Skeletal muscle satellite cell (primary cell): Measurements from ENCODE around the gene ANKRD60.
A peak's percentile ranks its signal among the peaks of the same experiment; 100 is the strongest.

Experiments used
- H3K27me3 ChIP-seq: 2 replicates; pipeline ENCODE4 v1.7.0; 2013; ENCODE audit warnings: low read length; ENCODE audit not compliant: control insufficient read depth, insufficient read depth
- H3K36me3 ChIP-seq: 2 replicates; pipeline ENCODE4 v1.7.0; 2013; ENCODE audit warnings: mild to moderate bottlenecking, control low read depth, low read length; ENCODE audit not compliant: insufficient read depth
- H3K4me1 ChIP-seq: 2 replicates; pipeline ENCODE4 v1.7.0; 2013; ENCODE audit warnings: low read length; ENCODE audit not compliant: control insufficient read depth, insufficient read depth
- H3K4me2 ChIP-seq: 2 replicates; pipeline ENCODE4 v1.7.0; 2013; ENCODE audit warnings: mild to moderate bottlenecking, low read length
- H3K4me3 ChIP-seq: 2 replicates; pipeline ENCODE4 v1.7.0; 2013; ENCODE audit warnings: low read length
- H3K9ac ChIP-seq: 2 replicates; pipeline ENCODE4 v1.7.0; 2013; ENCODE audit warnings: mild to moderate bottlenecking, low read depth, low read length, moderate library complexity
- H3K9me3 ChIP-seq: replicated peaks from 2 replicates; pipeline ENCODE4 v1.7.0; 2013; ENCODE audit warnings: mild to moderate bottlenecking, control low read depth, low read length

Gene ANKRD60

DNA sequence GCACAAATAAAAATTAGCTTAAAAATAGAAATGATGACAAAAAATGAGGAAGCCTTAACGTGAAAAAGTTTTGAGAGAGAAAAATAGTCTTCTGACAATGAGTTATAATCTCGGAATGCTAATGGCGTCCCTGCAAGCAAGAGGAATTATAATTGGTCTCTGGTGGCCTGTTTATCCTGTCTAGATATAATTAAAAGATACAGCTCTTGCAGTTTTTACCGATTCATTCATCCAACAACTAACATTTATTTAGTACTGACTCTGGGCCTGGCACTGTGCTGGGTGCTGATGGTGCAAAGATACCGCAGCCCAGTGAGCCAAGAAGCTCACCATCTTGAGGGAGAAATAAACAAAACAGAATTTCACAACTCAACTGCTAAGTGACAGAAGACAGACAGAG lies 31.6 kb upstream of the ANKRD60 start:
- Histone ChIP-seq H3K4me1 (no peaks in the 10 kb centered on the region), H3K36me3 (peaks cover 21% of the 10 kb centered on the region), H3K4me2 (no peak overlapping the region), H3K9me3 (no peaks in the 10 kb centered on the region), H3K27me3 (no peaks in the 10 kb centered on the region), H3K9ac (no peak overlapping the region), H3K4me3 (no peak overlapping the region)

DNA sequence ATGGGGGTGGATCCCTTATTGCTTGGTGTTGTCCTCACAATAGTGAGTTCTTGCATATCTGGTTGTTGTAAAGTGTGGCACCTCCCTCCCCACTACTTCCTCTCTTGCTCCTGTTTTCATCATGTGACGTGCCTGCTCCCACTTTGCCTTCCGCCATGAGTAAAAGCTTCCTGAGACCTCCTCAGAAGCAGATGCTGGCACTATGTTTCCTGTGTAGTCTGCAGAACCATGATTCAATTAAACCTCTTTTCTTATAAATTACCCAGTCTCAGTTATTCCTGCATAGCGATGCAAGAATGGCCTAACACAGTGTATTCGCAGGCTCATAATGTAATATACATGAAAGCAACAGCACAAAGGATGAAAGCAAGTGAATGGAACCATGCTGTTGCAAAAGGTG lies 28.4 kb upstream of the ANKRD60 start:
- Histone ChIP-seq H3K27me3 (no peaks in the 10 kb centered on the region), H3K9me3 (no peaks in the 10 kb centered on the region), H3K36me3 (peaks cover 6% of the 10 kb centered on the region), H3K9ac (no peak overlapping the region), H3K4me2 (no peak overlapping the region), H3K4me3 (no peak overlapping the region), H3K4me1 (peaks cover 10% of the 10 kb centered on the region)

DNA sequence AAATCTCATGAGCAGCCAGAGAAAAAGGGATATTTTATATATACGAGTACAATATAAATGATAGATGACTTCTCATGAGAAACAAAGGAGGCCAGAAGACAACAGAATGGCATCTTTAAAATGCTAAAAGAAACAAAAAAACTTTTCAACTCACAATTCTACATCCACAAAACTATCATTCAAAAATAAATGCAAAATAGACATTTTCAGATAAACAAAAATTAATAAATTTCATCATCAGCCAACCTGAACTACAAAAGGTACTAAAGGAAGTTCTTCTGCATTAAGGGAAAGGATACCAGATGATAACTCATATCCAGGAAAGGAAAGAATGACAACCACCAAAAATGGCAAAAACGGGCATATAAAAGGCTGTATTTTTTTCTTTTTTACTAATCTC lies 27.9 kb upstream of the ANKRD60 start:
- Histone ChIP-seq H3K4me1 (peaks cover 13% of the 10 kb centered on the region), H3K9me3 (no peaks in the 10 kb centered on the region), H3K36me3 (peaks cover 6% of the 10 kb centered on the region)

DNA sequence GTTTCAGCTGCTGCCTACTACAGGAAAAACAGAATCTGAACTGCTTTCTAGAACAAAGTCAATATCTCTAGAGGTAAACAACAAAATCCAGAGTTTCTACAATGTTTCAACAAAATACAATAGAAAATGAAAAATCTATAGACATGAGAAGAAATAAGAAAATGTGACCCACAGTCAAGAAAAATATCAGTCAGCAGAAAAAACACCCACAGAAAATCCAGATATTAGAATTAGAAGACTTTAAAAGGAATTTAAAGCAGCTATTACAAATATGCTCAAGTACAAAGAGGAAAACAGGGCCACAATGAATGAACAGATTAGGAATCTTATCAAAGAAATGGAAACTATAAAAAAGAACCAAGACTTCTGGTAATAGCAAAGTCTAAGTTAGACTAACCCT lies 26.4 kb upstream of the ANKRD60 start:
- H3K4me3 ChIP-seq: no peak overlapping the region

More for the DNA sequence above, 27.9 kb upstream of the ANKRD60 start:
- H3K4me2 ChIP-seq: no peak overlapping the region
- H3K27me3 ChIP-seq: no peaks in the 10 kb centered on the region
- H3K9ac ChIP-seq: no peak overlapping the region
- H3K4me3 ChIP-seq: no peak overlapping the region

DNA sequence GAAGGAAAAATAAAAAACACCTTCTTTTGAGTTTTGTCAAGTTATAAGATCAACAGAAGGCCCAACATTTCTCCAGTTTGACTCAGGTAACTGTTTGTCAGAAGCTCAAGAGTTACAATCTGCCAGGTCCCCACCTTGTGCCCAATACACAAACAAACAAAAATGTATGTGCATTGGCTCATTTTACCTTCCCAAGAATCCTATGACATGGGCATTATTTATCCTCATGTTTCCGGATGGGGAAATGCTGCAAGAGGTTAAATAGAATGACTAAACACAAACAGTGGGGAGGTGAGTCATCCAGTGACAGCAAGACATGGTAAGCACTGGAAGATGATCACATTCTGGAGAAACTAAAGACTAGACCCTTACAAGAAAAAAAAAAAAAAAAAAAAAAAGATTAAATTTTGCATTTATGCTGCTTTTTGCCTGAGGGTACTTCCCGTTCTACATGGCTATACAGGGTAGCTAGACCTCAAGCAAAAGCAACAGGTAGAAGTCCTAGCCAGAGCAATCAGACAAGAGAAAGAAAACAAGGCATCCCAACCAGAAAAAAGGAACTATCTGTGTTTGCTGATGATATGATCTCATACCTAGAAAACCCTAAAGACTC lies 23.6 kb upstream of the ANKRD60 start:
- H3K4me3 ChIP-seq: no peak overlapping the region
- peaks cover 13% of the 10 kb centered on the region for H3K4me1 ChIP-seq
- H3K9me3 ChIP-seq: no peaks in the 10 kb centered on the region
- no peaks in the 10 kb centered on the region for H3K27me3 ChIP-seq
- H3K4me2 ChIP-seq: peak overlapping the region; percentile 51
- peaks cover 33% of the 10 kb centered on the region for H3K36me3 ChIP-seq
- no peak overlapping the region for H3K9ac ChIP-seq

More for the DNA sequence above, 26.4 kb upstream of the ANKRD60 start:
- H3K4me2 ChIP-seq: no peak overlapping the region
- no peaks in the 10 kb centered on the region for H3K9me3 ChIP-seq
- H3K4me1 ChIP-seq: peaks cover 13% of the 10 kb centered on the region
- H3K36me3 ChIP-seq: peaks cover 12% of the 10 kb centered on the region
- H3K27me3 ChIP-seq: no peaks in the 10 kb centered on the region
- no peak overlapping the region for H3K9ac ChIP-seq

DNA sequence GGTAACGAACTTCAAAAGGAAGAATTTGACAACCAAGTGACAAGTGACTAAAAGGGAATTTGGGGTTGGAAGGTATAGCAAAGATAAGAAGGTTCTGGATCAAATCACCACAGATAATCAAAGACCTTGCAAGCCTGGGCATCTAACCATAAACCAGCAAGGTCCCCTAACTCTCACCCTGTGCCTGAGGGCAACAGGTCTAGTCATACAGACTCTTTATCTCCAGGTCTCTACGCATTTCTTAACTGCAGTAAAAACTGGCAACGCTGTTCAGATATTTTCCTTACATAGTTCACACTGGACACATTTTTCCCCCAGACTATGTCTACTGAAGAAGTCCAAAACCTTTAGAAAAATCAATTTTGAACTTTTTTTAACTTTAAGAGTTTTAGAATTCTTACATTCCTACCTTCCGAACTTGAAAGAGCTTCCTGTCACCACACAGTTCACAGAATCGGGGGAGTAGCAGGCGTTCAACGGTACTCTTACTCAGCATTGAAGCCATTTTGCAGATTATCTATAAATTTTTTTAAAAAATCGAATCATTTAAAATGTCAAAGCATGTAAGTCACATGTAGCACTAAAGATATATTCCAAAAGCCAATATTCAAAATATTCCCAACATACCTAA lies 23.0 kb upstream of the ANKRD60 start:
- H3K4me1 ChIP-seq: peaks cover 13% of the 10 kb centered on the region
- no peaks in the 10 kb centered on the region for H3K27me3 ChIP-seq
- H3K9ac ChIP-seq: no peak overlapping the region
- H3K36me3 ChIP-seq: peaks cover 39% of the 10 kb centered on the region
- H3K4me3 ChIP-seq: no peak overlapping the region
- no peaks in the 10 kb centered on the region for H3K9me3 ChIP-seq
- H3K4me2 ChIP-seq: peak overlapping the region; percentile 23

DNA sequence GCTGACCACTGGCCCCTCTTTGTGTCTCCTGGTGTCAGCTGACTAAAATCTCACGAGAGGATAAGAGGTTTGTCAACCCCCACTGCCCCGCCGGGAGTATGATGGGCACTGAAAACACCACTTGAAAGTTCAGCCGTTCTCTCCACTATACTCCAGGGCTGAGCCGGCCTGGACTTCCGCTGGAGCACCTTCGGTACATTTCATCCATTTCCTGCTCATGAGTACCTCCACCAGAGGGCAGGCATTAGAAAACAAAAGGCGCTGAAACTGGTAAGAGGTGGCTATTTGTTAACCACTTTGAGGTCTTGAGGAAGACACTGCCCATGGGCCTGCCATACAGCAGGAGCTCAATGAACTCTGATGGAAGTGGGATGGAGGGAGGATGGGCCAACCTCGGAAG lies 17.9 kb upstream of the ANKRD60 start:
- no peak overlapping the region for H3K4me2 ChIP-seq
- no peak overlapping the region for H3K4me3 ChIP-seq
- no peaks in the 10 kb centered on the region for H3K27me3 ChIP-seq
- H3K4me1 ChIP-seq: peaks cover 3% of the 10 kb centered on the region
- no peak overlapping the region for H3K9ac ChIP-seq
- no peaks in the 10 kb centered on the region for H3K9me3 ChIP-seq
- H3K36me3 ChIP-seq: peaks cover 76% of the 10 kb centered on the region

DNA sequence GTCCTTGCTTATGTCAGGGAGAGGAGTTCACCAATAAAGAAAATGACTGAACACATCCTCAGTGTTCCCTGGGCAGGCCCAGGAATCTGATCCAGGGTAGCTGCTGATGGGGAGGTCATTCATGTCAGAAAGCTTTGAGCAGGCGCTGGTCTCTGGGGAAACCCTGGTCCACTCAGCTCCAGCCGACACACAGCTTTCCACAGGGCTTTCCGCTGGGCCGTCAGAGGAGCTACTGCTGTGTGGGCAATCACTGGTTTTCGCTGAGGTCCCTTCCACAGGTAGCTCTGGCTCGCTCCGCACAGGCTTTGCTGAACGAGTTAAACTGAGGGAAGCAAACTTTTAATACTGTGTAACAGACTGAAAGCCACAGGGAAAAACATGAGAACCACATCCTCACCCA lies 17.5 kb upstream of the ANKRD60 start:
- Histone ChIP-seq H3K27me3 (no peaks in the 10 kb centered on the region), H3K9ac (no peak overlapping the region), H3K36me3 (peaks cover 77% of the 10 kb centered on the region), H3K4me1 (peaks cover 3% of the 10 kb centered on the region), H3K9me3 (no peaks in the 10 kb centered on the region), H3K4me2 (no peak overlapping the region), H3K4me3 (no peak overlapping the region)

DNA sequence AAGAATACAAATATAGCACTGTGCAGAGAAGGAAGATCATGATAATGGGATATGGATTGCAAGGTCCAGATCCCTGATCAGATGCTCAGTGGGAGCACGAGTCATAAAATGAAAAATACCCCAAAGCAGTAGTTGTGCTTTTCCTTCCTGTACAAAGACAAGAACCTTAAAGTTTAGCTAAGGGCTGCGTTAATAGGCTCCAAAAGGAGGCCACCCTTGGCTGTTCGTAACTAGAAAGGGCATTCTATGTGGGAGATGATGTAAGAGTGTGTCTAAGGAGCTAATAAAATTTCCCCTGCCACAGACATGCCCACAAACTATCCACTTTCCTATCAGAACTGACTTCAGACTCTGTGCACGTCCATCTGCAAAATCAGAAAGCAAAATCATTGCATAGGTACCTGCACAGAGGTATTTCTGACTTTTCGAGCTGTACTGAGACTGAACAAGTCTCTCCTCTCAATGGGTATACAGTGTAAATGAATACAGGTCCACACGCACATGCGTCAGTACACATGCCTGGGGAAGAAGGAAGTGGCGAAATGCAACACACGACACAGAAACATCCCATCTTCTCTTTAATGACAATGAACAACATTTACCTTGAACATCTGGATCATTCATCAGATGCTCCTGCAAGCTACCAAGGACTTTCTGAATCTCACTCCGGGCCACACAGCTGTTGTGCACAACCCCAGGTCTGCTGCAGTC lies 16.9 kb upstream of the ANKRD60 start:
- no peak overlapping the region for H3K9ac ChIP-seq
- no peak overlapping the region for H3K4me3 ChIP-seq
- peaks cover 76% of the 10 kb centered on the region for H3K36me3 ChIP-seq

DNA sequence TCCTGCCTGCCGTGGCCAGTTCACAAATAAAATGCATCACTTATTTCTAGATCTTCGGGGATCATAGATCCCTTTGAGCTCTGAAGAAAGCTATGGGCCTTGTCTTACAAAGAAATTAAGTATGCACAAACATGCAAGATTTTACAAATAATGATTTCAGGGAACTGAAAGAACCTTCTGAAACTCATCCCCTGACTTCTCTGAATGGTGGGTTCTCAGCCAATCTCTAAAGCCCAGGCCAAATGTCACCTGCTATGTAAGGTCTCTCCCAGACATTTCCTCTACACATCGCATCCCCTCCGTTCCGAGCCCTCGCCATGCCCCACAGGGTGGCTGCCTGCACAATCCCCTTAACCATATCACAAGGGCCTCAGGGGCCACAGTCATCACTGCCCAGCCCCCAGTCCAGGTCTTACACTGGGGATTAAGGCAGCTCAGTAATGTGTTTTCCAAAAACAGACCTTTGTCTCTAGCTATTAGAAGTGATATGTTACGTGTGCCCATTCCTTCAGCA lies 16.1 kb upstream of the ANKRD60 start:
- no peak overlapping the region for H3K4me3 ChIP-seq
- no peaks in the 10 kb centered on the region for H3K9me3 ChIP-seq
- no peaks in the 10 kb centered on the region for H3K27me3 ChIP-seq
- no peak overlapping the region for H3K4me2 ChIP-seq
- peaks cover 3% of the 10 kb centered on the region for H3K4me1 ChIP-seq
- no peak overlapping the region for H3K9ac ChIP-seq
- H3K36me3 ChIP-seq: peaks cover 73% of the 10 kb centered on the region

More for the DNA sequence above, 16.9 kb upstream of the ANKRD60 start:
- no peak overlapping the region for H3K4me2 ChIP-seq
- H3K27me3 ChIP-seq: no peaks in the 10 kb centered on the region
- peaks cover 3% of the 10 kb centered on the region for H3K4me1 ChIP-seq
- no peaks in the 10 kb centered on the region for H3K9me3 ChIP-seq

DNA sequence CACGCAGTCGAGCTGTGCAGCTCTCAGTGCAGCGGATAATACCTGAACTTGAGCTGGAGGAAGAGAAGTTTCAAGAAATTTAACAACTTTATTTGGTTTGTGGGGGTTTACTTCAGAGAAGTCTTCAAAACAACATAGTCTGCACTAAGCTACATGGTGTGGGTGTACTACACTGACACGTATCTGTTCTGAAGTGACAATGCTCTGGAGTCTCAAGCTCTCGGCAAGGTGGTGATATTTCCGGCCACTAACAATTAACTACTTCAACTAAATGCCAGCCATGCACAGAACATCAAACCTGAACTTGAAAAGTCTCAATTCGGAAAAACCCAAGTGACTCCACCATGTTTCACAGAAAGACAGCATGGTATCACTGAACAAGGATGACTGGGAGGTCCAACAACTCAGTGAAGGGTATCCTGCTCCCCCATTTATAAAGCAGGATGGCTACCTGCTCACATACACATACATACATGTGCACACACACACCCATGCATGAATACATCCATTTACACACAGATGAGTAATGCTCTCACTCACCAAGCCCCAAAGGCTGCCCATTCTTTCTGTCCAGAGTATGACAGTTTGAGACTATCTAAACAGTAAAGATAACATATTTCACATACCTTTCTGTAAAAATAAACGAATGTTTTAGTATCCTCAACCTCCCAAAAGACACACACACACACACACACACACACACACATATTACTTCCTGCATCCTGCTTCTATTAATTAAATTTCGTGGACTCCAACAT lies 15.4 kb upstream of the ANKRD60 start:
- no peak overlapping the region for H3K4me3 ChIP-seq
- H3K4me1 ChIP-seq: peaks cover 3% of the 10 kb centered on the region
- H3K9me3 ChIP-seq: no peaks in the 10 kb centered on the region
- no peak overlapping the region for H3K9ac ChIP-seq
- no peak overlapping the region for H3K4me2 ChIP-seq
- no peaks in the 10 kb centered on the region for H3K27me3 ChIP-seq
- H3K36me3 ChIP-seq: peaks cover 74% of the 10 kb centered on the region
